HG03439 (cell line): ENCODE results near the gene ABHD16A.

Source experiments
- ATAC-seq: cut with Tn5 transposase; IDR thresholded peaks from one replicate; pipeline ENCODE4 v1.9.1; 2021; ENCODE audit warnings: mild to moderate bottlenecking, moderate library complexity; ENCODE audit not compliant: unreplicated experiment

Gene ABHD16A

DNA sequence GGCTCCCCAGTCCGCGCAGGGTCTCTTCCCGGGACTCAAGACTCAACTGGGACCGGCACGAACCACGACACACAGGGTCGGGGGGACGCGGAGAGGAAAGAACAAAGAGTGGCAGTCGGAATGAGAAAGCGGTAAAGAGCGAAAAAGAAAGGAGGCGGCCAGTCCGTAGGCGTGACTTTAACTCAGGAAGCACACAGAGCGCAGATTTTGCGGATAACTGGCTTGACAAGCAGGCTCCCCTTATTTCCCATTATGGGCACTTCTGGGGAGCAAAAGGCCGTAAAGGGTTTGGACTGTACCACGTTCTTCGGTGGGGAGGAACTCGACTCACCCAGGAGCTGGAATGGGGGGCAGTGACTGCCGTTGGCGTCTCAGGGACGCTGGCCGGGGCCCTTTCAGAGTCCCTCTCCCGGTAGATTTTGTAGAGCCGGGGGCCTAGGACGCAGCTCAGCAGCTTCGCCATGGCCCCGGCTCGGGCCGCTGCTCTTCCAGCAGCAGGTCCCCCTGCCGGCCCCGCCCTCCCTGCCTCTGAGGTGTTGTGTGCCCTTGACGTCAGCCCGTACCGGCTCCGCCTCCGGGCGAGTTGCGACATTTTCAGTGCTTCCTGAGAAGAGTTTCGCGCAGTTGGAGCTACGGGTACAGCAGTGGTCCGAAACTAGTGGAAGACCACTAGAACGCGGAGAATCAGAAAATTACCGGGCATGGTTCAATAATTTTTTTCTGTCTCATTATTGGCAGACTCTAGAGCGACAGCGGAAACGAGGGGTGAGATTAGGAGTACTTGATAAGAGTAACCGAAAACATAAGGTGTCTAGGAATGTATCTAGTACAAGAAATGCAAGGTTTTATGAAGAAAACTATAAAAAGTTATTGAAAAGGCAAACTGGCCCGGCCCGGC is at the start of gene ABHD16A:
TSS of gene ABHD16A (minus strand) at position 506 of the 898 bp plus-strand sequence. CDS start at position 463, 43 bp downstream.
- ATAC-seq = peak; percentile 79

DNA sequence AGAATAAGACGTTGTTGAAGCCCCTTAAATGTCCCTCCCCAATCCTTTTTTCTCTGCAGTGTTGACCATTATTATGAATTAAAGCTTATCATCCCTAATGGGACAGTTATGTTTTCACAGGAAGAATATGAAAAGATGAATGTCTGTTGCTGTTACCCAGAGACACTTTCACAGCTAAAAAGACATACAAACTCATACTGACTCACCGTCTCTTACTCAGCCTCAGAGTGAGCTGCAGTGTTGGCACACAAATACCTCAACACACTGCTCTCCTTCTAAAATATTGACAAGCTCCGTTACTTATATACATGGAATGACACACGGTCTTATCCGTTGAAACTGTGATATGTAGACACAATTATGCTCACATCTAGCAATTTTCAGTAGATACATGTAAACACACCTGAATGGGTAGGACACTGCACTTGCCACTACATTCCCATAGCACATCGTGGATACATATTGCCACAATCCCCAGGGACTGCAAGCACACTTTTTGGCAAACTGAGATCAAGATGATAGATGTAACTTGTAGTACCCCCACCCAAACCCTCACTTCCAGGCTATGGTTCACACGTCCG is 49.7 kb upstream of the ABHD16A start:
- ATAC-seq = no peak

DNA sequence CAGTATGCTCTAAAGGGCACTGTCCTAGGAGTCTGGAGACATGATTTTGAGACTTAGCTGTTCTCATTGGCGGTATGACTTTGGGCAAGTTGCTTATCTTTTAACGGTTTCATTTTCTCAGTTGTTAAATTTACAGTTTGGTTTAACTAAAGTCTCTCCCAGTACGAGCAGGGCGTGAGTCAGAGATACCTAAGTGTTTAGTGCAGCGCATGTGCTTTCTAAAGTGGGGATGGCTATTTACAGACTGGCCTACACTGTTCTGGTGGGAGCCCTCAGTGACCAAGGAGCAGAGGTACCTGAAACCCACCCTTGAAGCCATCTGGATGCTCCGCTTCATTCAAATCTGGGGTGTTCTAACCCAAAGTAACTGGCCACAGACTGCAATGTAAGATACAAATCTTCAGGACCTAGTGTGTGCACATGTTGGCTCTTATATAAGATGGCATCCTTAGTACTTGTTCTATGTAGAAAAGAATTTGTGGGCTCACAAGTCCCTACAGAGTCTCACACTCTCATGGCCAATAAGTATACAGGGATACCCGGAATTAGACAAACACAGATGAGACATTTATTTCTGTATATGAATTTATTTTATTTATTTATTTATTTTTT is 47.4 kb upstream of the ABHD16A start:
- no peak for ATAC-seq

DNA sequence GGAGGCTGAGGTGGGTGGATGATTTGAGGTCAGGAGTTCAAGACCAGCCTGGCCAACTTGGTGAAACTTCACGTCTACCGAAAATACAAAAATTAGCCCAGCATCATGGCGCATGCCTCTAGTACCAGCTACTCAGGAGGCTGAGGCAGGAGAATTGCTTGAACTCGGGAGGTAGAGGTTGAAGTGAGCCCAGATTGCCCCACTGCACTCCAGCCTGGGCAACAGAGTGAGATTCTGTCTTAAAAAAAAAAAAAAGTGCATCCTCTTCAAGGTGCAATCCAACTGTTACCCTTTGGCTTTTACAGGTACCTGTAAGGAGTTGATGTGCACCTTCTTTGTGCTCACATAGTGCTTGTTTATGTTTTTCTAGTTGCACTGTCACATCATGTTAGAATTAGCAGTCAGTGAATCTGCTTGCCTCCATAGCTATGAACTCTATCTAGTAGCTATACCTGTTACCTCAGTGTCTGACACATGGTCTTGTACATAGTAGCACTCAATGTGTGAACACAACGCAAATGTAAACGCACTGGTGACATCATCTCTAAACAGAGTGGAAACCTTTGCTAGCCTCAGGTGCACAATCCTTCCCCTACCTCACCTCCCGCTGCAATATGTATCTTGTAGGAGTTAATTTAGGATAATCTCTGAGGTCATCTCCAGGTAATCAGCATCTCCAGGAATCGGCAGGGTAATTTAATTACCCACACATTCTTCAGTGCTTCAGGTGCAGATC is 46.3 kb upstream of the ABHD16A start:
- ATAC-seq = no peak

DNA sequence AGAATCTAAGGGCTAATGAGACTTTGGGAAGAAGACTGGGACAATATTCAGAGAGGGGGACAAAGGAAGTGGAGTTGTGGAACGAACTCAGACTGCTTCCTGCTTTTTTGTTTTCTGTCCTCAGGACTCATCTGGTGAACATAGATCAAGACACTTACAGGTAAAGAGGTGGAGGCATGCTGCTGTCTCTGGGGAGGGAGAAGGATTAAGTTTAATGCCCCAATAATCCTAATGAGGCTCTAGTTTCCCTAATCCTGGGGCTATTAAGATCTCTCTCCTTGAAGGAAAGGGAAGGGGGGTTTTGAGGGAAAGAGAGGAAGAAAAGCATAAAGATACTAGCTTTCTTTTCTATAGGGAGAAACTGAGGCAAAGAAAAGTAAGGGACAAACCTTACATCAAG is 41.3 kb upstream of the ABHD16A start:
- no peak for ATAC-seq

DNA sequence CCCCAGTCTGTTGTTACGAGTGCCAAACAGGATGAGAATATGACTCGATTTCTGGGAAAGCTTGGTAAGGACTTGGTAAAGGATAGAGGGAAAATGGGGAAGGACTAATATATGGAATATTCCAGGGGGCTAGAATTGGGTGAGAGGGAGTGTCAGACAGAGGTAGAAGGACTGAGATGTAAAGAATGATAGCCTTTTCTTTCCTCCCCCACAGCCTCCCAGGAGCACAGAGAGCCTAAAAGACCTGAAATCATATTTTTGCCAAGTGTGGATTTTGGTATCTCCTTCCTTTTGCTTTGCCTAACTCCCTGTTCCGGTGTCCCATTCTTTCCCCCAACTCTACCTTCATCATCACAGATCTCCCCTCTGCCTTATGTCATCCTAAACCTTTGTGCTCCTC is 39.8 kb upstream of the ABHD16A start:
- no peak for ATAC-seq

DNA sequence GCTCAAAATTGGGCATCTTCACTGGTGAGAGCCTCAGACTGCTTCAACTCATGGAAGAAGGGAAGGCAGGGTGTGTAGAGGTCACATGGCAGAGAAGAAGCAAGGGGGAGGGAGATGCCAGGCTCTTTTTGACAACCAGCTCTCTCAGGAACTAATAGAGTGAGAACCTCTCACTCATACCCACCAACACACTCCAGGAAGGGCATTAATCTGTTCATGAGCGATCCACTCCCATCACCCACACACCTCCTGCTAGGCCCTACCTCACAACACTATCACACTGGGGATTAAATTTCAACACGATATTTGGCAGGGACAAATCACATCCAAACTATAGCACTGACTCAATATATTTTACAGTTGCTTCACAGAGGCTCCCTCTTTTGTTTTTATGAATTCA is 38.7 kb upstream of the ABHD16A start:
- ATAC-seq = no peak

DNA sequence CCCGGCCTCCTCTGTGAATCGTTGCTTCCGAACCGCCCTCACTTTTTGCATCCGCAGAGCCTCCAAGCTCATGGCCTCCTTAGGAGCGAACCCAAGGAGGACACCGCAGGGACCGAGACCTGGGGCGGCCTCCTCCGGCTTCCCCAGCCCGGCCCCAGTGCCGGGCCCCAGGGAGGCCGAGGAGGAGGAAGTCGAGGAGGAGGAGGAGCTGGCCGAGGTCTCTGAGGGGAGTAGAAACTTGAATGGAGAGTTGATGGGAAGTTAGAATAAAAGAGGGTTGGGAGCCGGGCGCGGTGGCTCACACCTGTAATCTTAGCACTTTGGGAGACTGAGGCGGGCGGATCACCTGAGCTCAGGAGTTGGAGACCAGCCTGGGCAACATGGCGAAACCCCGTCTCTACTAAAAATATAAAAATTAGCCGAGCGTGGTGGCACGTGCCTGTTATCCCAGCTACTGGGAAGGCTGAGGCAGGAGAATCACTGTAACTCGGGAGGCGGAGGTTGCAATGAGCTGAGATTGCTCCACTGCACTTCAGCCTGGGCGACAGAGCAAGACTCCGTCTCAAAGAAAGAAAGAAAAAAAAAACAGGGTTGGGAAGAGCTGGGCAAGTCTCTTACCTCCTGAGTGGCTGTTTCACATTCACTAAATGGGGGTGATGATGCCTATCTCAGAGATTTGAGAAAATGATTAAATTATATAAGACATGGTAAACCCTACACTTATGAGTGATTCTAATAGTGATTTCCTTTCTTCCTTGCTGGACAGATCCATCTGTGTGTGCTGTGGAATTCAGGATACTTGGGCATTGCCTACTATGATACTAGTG is 37.5 kb upstream of the ABHD16A start:
- no peak for ATAC-seq

DNA sequence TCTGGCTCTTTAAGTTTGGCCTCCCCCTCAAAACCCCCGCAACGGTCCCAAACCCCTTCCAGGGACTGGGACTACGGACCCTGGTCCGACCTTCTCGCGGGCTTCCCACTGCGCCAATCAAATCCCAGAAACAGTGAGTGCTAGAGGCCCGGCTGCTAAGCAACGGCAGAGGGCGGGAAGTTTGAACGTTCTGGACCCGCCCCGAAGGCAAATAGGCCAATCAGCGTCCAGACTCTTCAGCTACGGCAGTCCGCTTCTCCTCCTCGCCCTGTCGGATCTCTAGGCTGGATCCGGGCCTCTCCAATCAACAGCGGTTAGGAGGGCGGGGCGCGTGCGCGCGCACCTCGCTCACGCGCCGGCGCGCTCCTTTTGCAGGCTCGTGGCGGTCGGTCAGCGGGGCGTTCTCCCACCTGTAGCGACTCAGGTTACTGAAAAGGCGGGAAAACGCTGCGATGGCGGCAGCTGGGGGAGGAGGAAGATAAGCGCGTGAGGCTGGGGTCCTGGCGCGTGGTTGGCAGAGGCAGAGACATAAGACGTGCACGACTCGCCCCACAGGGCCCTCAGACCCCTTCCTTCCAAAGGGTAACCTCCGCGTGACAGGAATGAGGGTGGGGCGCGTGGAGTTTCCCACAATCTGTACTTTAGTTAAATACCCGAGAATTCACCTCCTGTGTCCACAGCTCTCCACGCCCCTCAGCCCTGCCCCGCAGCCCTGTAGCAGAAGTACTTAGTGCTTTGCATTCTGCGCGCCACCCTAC is 36.7 kb upstream of the ABHD16A start, which contains the start of gene MSH5:
TSS of gene MSH5 (plus strand) at position 367 of the 758 bp plus-strand sequence. CDS start 462 bp downstream, outside the sequence.
- peak; percentile 77 for ATAC-seq

DNA sequence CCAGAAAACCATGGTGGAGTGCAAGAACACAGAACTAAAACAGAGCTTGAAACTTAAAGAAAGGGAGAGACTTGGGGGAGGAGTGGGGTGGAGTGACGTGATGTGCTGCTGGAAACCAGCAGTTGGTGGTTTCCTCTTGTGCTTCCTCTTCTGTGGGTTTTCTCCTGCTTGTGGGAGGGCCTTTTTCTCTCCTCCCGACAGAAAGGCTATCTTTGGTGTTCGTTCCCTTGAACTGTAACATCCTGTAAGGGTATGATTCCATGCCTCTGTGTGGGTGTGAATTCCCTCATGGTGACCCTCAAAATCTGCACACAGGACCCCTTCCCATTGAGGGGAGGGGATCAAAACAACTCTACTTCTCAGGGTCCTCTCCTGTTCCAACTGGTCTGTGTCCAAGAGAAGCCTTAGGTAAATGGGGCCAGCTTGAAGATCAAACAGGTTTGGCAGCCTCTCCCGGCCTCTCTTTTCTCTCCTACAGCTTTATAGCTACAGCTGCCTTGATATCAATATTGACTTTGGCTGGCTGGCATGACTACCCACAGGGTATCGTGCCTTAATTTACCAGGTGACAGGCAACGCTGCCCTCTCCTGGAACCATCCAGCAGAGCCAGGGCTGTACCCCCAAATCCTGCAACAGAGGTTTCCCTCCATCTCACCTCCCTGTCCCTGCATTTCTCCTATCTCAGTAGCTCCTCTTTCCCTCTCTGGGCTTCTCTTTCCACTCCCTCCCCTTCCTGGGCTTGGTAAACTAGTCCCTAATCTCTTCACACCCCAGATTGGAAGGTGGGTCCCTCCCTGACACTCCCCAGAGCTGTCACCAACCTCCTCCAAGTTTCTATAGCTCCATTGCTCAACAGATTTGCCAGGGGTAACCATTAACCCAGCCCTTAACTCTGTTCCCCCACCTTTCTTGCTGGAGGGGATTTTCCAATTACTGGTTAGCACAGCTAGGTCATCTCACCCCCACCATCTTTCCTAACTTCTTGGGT is 35.2 kb upstream of the ABHD16A start:
- ATAC-seq = no peak

DNA sequence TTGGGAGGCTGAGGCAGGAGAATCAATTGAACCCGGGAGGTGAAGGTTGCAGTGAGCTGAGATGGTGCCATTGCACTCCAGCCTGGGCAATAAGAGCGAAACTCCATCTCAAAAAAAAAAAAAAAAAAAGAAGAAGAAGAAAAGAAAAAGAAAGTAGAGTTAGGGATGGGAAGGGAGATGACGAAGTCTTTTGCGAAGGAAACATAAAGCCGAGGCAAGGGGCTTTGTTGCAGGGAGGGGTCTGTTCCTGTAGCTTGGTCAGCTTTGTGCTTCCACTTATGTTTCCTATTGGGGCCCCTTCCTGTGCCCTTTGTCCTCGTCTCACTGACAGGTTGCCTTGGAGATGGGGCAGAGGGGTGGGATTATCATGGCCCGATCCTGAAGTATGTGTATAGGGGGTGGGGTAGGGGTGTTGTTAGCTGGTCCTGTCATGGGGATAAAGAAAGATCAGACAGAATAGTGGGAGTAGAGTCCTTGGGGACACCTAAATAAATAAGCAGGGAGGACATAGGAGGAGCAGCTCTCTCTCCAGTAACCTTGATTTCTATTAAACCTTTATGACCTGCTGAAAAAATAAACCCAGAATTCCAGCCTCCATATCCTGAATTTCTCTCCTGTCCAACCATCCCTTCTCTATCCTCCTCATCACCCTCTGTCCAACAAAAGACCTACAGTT is 34.3 kb upstream of the ABHD16A start:
- no peak for ATAC-seq

DNA sequence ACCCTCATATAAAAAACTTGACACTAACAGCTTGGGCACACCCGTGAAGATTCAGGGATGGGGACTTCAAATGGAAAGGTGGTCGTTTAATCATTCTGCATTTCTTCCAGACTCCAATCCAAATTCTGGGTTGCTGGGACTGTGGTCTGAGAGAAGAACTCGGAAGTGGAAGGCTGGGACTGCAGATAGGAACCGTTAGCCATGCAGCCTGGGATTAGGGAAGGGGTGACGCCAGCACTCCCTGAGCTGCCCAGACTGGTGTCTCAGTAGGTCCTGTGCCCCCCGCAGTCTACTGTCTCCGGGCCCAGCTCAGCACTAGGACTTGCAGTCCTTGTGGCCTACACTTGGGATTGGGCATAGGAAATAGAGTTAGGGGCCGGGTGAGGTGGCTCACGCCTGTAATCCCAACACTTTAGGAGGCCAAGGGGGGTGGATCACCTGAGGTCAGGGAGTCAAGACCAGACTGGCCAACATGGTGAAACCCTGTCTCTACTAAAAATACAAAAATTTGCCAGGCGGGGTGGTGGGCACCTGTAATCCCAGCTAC is 33.7 kb upstream of the ABHD16A start:
- no peak for ATAC-seq

DNA sequence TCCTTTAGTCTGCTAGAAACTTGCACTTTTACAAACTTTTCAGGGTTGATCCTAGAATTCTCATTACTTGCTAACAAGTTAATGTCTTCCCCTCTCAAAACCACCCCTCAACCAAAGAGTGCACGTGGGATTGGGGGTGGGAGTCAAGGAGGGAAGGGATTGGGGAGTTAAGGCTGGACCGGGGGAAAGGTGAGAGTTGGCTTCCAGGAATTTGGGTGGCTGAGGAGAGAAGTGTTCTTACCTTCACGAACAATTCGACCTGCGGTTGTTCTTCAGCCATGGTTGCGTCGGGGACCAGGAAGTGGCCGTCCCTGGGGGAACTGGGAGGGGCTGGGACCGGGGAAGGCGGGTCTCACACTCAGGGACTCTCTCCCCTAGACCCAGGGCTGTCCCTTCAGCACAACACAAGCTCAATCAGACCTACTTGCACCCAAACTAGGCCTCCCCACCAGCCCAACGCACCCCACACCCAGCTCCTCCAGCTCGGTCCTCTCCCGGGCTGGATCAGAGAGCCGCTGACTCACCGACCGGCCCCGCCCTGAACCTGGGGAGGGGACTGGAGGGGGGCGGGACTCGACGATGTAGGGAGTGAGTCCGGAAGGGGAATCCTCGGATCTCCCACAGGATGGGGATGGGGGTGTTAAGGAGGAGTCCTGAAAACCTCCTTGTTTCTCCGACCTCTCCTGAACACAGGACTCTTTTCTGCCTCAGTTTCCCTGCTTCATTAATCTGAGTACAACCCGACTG is 33.1 kb upstream of the ABHD16A start, which contains the start of gene CLIC1:
TSS of gene CLIC1 (minus strand) at position 510 of the 747 bp plus-strand sequence. CDS start at position 280, 230 bp downstream.
- ATAC-seq = no peak

DNA sequence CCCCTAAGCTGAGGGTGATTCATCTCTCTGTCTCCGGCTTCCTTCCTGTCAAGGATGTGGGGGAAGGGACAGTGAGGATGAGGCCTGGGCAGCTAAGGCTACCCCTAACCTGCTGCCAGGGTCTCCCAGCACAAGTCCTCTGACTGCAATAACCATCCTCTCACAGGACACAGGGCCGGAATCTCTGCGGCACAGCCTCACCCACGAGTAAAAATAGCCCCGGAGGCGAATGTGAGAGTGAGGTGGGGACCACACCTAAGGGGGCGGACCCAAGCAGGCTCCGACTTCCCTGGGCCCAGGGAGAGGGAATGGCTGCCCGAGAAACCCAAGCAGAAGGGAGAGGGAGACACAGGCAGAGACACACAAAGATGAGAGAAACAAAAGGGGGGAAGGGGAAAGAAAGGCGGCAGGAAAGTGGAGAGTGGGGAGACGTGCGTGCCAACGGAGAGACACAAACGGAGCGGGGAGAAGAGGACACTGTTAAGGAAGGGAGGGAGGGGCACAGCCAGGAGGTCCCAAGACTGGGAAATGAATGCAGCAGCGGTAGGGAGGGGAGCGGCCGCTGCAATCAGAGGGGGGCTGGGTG is 31.8 kb upstream of the ABHD16A start:
- no peak for ATAC-seq

DNA sequence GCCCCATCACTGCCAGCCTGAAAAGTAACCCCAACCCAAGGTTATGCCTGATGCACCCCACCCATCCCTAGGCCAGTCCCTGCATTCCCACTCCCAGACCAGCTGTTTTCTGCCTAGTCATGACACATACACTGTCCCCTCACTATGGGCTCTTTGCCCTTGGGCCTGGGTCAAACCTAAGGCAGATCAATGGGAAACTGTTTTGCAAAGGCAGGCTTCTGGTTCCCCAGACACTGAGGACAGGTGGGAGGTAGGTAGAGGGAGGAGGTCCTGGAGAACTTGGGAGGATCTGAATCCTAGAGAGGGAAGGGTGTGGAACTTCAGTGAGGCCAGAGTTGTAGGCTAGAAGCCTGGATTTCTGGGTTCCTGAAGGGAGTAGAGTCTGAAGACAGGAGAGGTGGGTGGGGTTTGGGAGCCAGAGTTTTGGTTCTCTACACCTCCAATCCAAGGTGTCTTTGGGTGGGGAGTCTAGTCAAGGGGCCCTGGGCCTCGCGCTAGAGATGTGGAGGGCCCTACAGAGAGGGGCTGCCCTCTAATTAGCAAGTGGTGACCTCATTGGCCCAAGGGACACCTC is 31.2 kb upstream of the ABHD16A start:
- ATAC-seq = no peak

DNA sequence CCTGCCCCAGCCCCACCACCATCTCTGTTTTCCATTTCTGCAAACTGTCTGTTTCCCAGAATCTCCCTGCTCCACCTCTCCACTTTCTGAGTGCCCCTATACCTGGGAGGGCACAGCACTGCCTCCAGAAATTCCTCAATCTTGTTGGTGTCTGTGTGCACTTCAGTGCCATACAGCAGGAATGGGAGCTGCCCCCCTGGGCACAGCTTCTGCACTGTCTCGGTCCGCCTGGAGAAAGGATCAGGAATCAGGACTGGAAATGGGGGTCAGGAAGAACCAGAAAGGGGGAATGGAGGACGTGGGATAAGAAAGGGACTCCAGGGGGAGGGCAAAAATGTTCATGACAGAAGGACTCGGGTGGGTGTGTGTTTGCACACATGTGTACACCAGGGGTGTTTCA is 30.6 kb upstream of the ABHD16A start:
- ATAC-seq = no peak
